Esophagus squamous epithelium (tissue), 4 donors: ENCODE measurements around the gene PLCZ1.

ENCODE experiments used
- POLR2A ChIP-seq, 4 donors: fragments of 450-650 bp; IDR thresholded peaks; one replicate each; pipeline ENCODE4 v1.6.1; 2017; ENCODE audit warnings: antibody characterized with exemption in 4 of 4, mild to moderate bottlenecking in 4 of 4, moderate library complexity in 3 of 4
- TF ChIP-seq, protein P1 (sequence below), 6 experiments: fragments of 450-650 bp in 4 of 6; fragments of 200-600 bp in 2 of 6; sonication (generic) in 2 of 6; IDR thresholded peaks; one replicate each; pipeline ENCODE4 v1.5.1; 2016 to 2019; ENCODE audit warnings: antibody characterized with exemption in 6 of 6, mild to moderate bottlenecking in 4 of 6, moderate library complexity in 4 of 6

DNA sequence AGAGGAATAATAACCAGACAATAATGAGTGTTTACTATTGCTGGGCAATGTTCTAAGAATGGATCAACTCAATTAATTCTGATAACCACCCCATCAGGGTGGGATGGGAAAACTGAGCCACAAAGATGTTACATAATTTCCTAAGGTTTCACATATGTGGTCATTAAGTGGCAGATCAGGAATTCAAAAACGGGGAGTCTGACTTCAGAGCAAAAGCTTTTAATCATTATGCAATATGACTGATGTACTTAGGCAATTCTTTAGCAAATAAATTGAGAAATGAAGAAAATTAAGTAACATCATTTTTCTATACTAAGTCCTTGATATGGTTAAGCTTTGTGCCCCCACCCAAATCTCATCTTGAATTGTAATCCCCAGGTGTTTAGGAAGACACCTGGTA is 53.4 kb downstream of the PLCZ1 start:
- TF ChIP-seq, protein P1, sequence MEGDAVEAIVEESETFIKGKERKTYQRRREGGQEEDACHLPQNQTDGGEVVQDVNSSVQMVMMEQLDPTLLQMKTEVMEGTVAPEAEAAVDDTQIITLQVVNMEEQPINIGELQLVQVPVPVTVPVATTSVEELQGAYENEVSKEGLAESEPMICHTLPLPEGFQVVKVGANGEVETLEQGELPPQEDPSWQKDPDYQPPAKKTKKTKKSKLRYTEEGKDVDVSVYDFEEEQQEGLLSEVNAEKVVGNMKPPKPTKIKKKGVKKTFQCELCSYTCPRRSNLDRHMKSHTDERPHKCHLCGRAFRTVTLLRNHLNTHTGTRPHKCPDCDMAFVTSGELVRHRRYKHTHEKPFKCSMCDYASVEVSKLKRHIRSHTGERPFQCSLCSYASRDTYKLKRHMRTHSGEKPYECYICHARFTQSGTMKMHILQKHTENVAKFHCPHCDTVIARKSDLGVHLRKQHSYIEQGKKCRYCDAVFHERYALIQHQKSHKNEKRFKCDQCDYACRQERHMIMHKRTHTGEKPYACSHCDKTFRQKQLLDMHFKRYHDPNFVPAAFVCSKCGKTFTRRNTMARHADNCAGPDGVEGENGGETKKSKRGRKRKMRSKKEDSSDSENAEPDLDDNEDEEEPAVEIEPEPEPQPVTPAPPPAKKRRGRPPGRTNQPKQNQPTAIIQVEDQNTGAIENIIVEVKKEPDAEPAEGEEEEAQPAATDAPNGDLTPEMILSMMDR (IDR thresholded peaks at IDR 0.05) = no peak
- no peak for TF ChIP-seq POLR2A (IDR thresholded peaks at IDR 0.05)
